Measurements from ENCODE around the gene TNFSF12. TPM values are rescaled to one million over a fixed set of nuclear protein-coding genes. Genes with fewer than 3 reads are reported as not detected.
"Not testable (repeated sequence)": the region's sequence is repeated elsewhere in the genome, so short reads cannot be mapped to it uniquely, and the experiment has no call there.

Gene TNFSF12
- total RNA-seq, 1 experiment from 2014 or later, result 5.9 TPM

GRCh38 chr17:7592422-7593021, 43.7 kb downstream of the TNFSF12 start:
- H3K9me3 ChIP-seq (replicated peaks), result no peaks in the 10 kb centered on the region
- no peak overlapping the region for H3K27ac ChIP-seq
- H3K4me1 ChIP-seq (replicated peaks), result peaks cover 10% of the 10 kb centered on the region
- H3K4me3 ChIP-seq, result no peak overlapping the region
- H3K27me3 ChIP-seq (replicated peaks), result no peaks in the 10 kb centered on the region
- DNase-seq (ENCODE audit: low read depth in 1 of 2, low spot score in 2 of 2), result no peak
- peaks cover 95% of the 10 kb centered on the region for H3K36me3 ChIP-seq

GRCh38 chr17:7593296-7593695, 44.4 kb downstream of the TNFSF12 start:
- Histone ChIP-seq H3K4me3 (no peak overlapping the region), H3K27ac (no peak overlapping the region), H3K27me3 (replicated peaks) (no peaks in the 10 kb centered on the region), H3K4me1 (replicated peaks) (peaks cover 10% of the 10 kb centered on the region), H3K36me3 (peaks cover 93% of the 10 kb centered on the region), H3K9me3 (replicated peaks) (no peaks in the 10 kb centered on the region)
- no peak for DNase-seq (ENCODE audit: low read depth in 1 of 2, low spot score in 2 of 2)

GRCh38 chr17:7597561-7597960, 48.7 kb downstream of the TNFSF12 start:
- not testable (repeated sequence) for H3K9me3 ChIP-seq (replicated peaks); DNase-seq (ENCODE audit: low read depth in 1 of 2, low spot score in 2 of 2); H3K4me3 ChIP-seq; H3K27me3 ChIP-seq (replicated peaks); H3K27ac ChIP-seq; H3K4me1 ChIP-seq (replicated peaks)
- H3K36me3 ChIP-seq, result peaks cover 87% of the 10 kb centered on the region

- H3K27ac ChIP-seq, result no peak overlapping the region
- no peaks in the 10 kb centered on the region for H3K9me3 ChIP-seq (replicated peaks)
- H3K27me3 ChIP-seq (replicated peaks), result no peaks in the 10 kb centered on the region
- H3K36me3 ChIP-seq, result peaks cover 47% of the 10 kb centered on the region
- H3K4me3 ChIP-seq, result no peak overlapping the region
- no peak for DNase-seq (ENCODE audit: low read depth in 1 of 2, low spot score in 2 of 2)
- H3K4me1 ChIP-seq (replicated peaks), result no peaks in the 10 kb centered on the region
These were observed 57.4 kb downstream of the TNFSF12 start for GRCh38 chr17:7606280-7606679.

Other genes starting within 250 kb of the TNFSF12 start
- 342 and 632 TPM in 2 replicates for gene EIF5A, start 241.4 kb upstream of the TNFSF12 start, total RNA-seq (2014; rRNA removed; shearing (Covaris generic))
- 86.3 and 112 TPM in 2 replicates for gene GPS2, start 233.7 kb upstream of the TNFSF12 start, total RNA-seq (2014; rRNA removed; shearing (Covaris generic))
- gene NEURL4, start 219.7 kb upstream of the TNFSF12 start, total RNA-seq (2014; rRNA removed; shearing (Covaris generic)), result 8.1 and 13.8 TPM in 2 replicates
- not detected in 2 replicates for gene ACAP1, start 212.5 kb upstream of the TNFSF12 start, total RNA-seq (2014; rRNA removed; shearing (Covaris generic))
- 5.4 and 7.0 TPM in 2 replicates for gene KCTD11, start 196.9 kb upstream of the TNFSF12 start, total RNA-seq (2014; rRNA removed; shearing (Covaris generic))
- not detected in 2 replicates for gene TMEM95, start 193.9 kb upstream of the TNFSF12 start, total RNA-seq (2014; rRNA removed; shearing (Covaris generic))
- not detected in 2 replicates for gene TNK1, start 168.0 kb upstream of the TNFSF12 start, total RNA-seq (2014; rRNA removed; shearing (Covaris generic))
- 13.3 and 14.2 TPM in 2 replicates for gene PLSCR3, start 154.5 kb upstream of the TNFSF12 start, total RNA-seq (2014; rRNA removed; shearing (Covaris generic))
- 24.7 and 28.8 TPM in 2 replicates for gene TMEM256, start 145.0 kb upstream of the TNFSF12 start, total RNA-seq (2014; rRNA removed; shearing (Covaris generic))
- 2.2 and 3.9 TPM in 2 replicates for gene NLGN2, start 141.2 kb upstream of the TNFSF12 start, total RNA-seq (2014; rRNA removed; shearing (Covaris generic))
- not detected in 2 replicates for gene SPEM1, start 128.7 kb upstream of the TNFSF12 start, total RNA-seq (2014; rRNA removed; shearing (Covaris generic))
- gene SPEM2, start 123.4 kb upstream of the TNFSF12 start, total RNA-seq (2014; rRNA removed; shearing (Covaris generic)), result not detected in 2 replicates
- gene SPEM3, start 120.2 kb upstream of the TNFSF12 start, total RNA-seq (2014; rRNA removed; shearing (Covaris generic)), result not detected in 2 replicates
- 0.45 TPM in 1 of 2 replicates, not detected in the other for gene TMEM102, start 113.6 kb upstream of the TNFSF12 start, total RNA-seq (2014; rRNA removed; shearing (Covaris generic))
- gene FGF11, start 109.5 kb upstream of the TNFSF12 start, total RNA-seq (2014; rRNA removed; shearing (Covaris generic)), result not detected in 2 replicates
- gene CHRNB1, start 104.0 kb upstream of the TNFSF12 start, total RNA-seq (2014; rRNA removed; shearing (Covaris generic)), result 3.9 and 14.7 TPM in 2 replicates
- gene ZBTB4, start 69.4 kb upstream of the TNFSF12 start, total RNA-seq (2014; rRNA removed; shearing (Covaris generic)), result 13.8 and 19.9 TPM in 2 replicates
- not detected in 2 replicates for gene SLC35G6, start 67.6 kb upstream of the TNFSF12 start, total RNA-seq (2014; rRNA removed; shearing (Covaris generic))
- gene POLR2A, start 64.7 kb upstream of the TNFSF12 start, total RNA-seq (2014; rRNA removed; shearing (Covaris generic)), result 17.5 and 29.3 TPM in 2 replicates
- 0.56 and 1.3 TPM in 2 replicates for gene TNFSF13, start 9.7 kb downstream of the TNFSF12 start, total RNA-seq (2014; rRNA removed; shearing (Covaris generic))
- gene SENP3, start 12.9 kb downstream of the TNFSF12 start, total RNA-seq (2014; rRNA removed; shearing (Covaris generic)), result 74.9 and 101 TPM in 2 replicates
- gene CD68, start 30.6 kb downstream of the TNFSF12 start, total RNA-seq (2014; rRNA removed; shearing (Covaris generic)), result 0.31 and 5.2 TPM in 2 replicates
- gene MPDU1, start 34.8 kb downstream of the TNFSF12 start, total RNA-seq (2014; rRNA removed; shearing (Covaris generic)), result 166 and 213 TPM in 2 replicates
- gene SOX15, start 41.0 kb downstream of the TNFSF12 start, total RNA-seq (2014; rRNA removed; shearing (Covaris generic)), result not detected in 2 replicates
- 39.6 and 49.5 TPM in 2 replicates for gene FXR2, start 65.8 kb downstream of the TNFSF12 start, total RNA-seq (2014; rRNA removed; shearing (Covaris generic))
- 28.1 and 40.1 TPM in 2 replicates for gene SAT2, start 78.8 kb downstream of the TNFSF12 start, total RNA-seq (2014; rRNA removed; shearing (Covaris generic))
- gene SHBG, start 81.1 kb downstream of the TNFSF12 start, total RNA-seq (2014; rRNA removed; shearing (Covaris generic)), result not detected in 2 replicates
- not detected in 2 replicates for gene ATP1B2, start 101.9 kb downstream of the TNFSF12 start, total RNA-seq (2014; rRNA removed; shearing (Covaris generic))
- 28.4 and 40.6 TPM in 2 replicates for gene TP53, start 138.4 kb downstream of the TNFSF12 start, total RNA-seq (2014; rRNA removed; shearing (Covaris generic))
- gene WRAP53, start 139.4 kb downstream of the TNFSF12 start, total RNA-seq (2014; rRNA removed; shearing (Covaris generic)), result 13.8 and 14.2 TPM in 2 replicates
- gene EFNB3, start 156.1 kb downstream of the TNFSF12 start, total RNA-seq (2014; rRNA removed; shearing (Covaris generic)), result not detected in 2 replicates
- not detected in 2 replicates for gene DNAH2, start 168.7 kb downstream of the TNFSF12 start, total RNA-seq (2014; rRNA removed; shearing (Covaris generic))